HEK293 (cell line): ENCODE measurements around the gene CPSF2.

Source experiments
- CTCF ChIA-PET: fragments of 350-600 bp; formaldehyde crosslinking; extraction: SDS; loops from one replicate; lab custom pipeline; 2021; ENCODE audit warnings: antibody characterized with exemption; lab: Yijun Ruan, JAX
- POLR2A ChIA-PET: fragments of 300-600 bp; formaldehyde crosslinking; extraction: SDS; loops from one replicate; lab custom pipeline; 2020; ENCODE audit warnings: antibody characterized with exemption, inconsistent platforms; lab: Yijun Ruan, JAX
- H3K27ac ChIP-seq: fragments of 200-500 bp; sonication (Bioruptor generic); 2 replicates; pipeline ENCODE4 v1.5.1; 2014; ENCODE audit warnings: low read depth, low read length, control low read depth, inconsistent platforms; ENCODE audit errors: extremely low read depth
- H3K36me3 ChIP-seq, 2 experiments: fragments of 200-500 bp in 1 of 2; sonication (Bioruptor generic) in 1 of 2; 1 replicate in 1 of 2; 2 replicates in 1 of 2; pipeline ENCODE4 v1.5.1; 2014 to 2017; ENCODE audit warnings: inconsistent platforms in 2 of 2, low read length in 2 of 2; ENCODE audit not compliant: control insufficient read depth in 2 of 2, insufficient read depth in 1 of 2
- H3K4me1 ChIP-seq: fragments of 200-500 bp; sonication (Bioruptor generic); 2 replicates; pipeline ENCODE4 v1.5.1; 2014; ENCODE audit warnings: mild to moderate bottlenecking, low read length, inconsistent platforms; ENCODE audit not compliant: control insufficient read depth, insufficient read depth
- H3K4me3 ChIP-seq: 2 replicates; pipeline ENCODE4 v1.5.1; 2011; ENCODE audit warnings: low read depth, mild to moderate bottlenecking, control low read depth, low read length, moderate library complexity
- H3K9me3 ChIP-seq: fragments of 200-500 bp; sonication (Bioruptor generic); 2 replicates; pipeline ENCODE4 v1.5.1; 2014; ENCODE audit warnings: low read depth, low read length, inconsistent platforms; ENCODE audit not compliant: control insufficient read depth, insufficient read depth
- GLI4 ChIP-seq: fragments of 450-650 bp; formaldehyde crosslinking; IDR thresholded peaks from 2 replicates; pipeline ENCODE4 v1.5.1; 2016; ENCODE audit warnings: missing biosample characterization, missing genetic modification characterization
- HOXD13 ChIP-seq: sonication (generic); formaldehyde crosslinking; IDR thresholded peaks from 2 replicates; pipeline ENCODE4 v1.8.0; 2022; ENCODE audit warnings: missing genetic modification reagents, borderline replicate concordance
- PRDM6 ChIP-seq: fragments of 450-650 bp; formaldehyde crosslinking; IDR thresholded peaks from 2 replicates; pipeline ENCODE4 v1.5.1; 2017; ENCODE audit warnings: missing biosample characterization, missing genetic modification characterization
- ZBTB48 ChIP-seq: fragments of 450-650 bp; formaldehyde crosslinking; IDR thresholded peaks from 2 replicates; pipeline ENCODE4 v1.5.1; 2016; ENCODE audit warnings: missing biosample characterization, missing genetic modification characterization
- ZFHX2 ChIP-seq: fragments of 450-650 bp; formaldehyde crosslinking; conservative IDR thresholded peaks from 2 replicates; pipeline ENCODE4 v1.5.1; 2016; ENCODE audit warnings: missing biosample characterization, missing genetic modification characterization
- ZIC2 ChIP-seq: fragments of 450-650 bp; formaldehyde crosslinking; IDR thresholded peaks from 2 replicates; pipeline ENCODE4 v1.5.1; 2016; ENCODE audit warnings: missing biosample characterization, missing genetic modification characterization
- ZNF155 ChIP-seq: fragments of 450-650 bp; formaldehyde crosslinking; IDR thresholded peaks from 2 replicates; pipeline ENCODE4 v1.5.1; 2016; ENCODE audit warnings: missing biosample characterization, missing genetic modification characterization
- ZNF16 ChIP-seq: fragments of 450-650 bp; formaldehyde crosslinking; IDR thresholded peaks from 2 replicates; pipeline ENCODE4 v1.5.1; 2016; ENCODE audit warnings: low read depth, missing biosample characterization, missing genetic modification characterization
- ZNF248 ChIP-seq: fragments of 450-650 bp; formaldehyde crosslinking; IDR thresholded peaks from 2 replicates; pipeline ENCODE4 v1.5.1; 2017; ENCODE audit warnings: missing biosample characterization, missing genetic modification characterization
- ZNF311 ChIP-seq: fragments of 450-650 bp; formaldehyde crosslinking; IDR thresholded peaks from 2 replicates; pipeline ENCODE4 v1.5.1; 2017; ENCODE audit warnings: missing biosample characterization, missing genetic modification characterization, borderline replicate concordance
- ZNF37A ChIP-seq: fragments of 450-650 bp; IDR thresholded peaks from 2 replicates; pipeline ENCODE4 v1.5.1; 2018; ENCODE audit warnings: missing biosample characterization, missing genetic modification characterization
- ZNF433 ChIP-seq: fragments of 450-650 bp; formaldehyde crosslinking; IDR thresholded peaks from 2 replicates; pipeline ENCODE4 v1.5.1; 2016; ENCODE audit warnings: missing biosample characterization, missing genetic modification characterization, low read depth
- ZNF530 ChIP-seq: fragments of 450-650 bp; formaldehyde crosslinking; IDR thresholded peaks from 2 replicates; pipeline ENCODE4 v1.5.1; 2016; ENCODE audit warnings: low read depth, missing biosample characterization, missing genetic modification characterization
- ZNF558 ChIP-seq: fragments of 450-650 bp; formaldehyde crosslinking; IDR thresholded peaks from 2 replicates; pipeline ENCODE4 v1.5.1; 2016; ENCODE audit warnings: missing biosample characterization, missing genetic modification characterization
- ZNF670 ChIP-seq: fragments of 450-650 bp; formaldehyde crosslinking; IDR thresholded peaks from 2 replicates; pipeline ENCODE4 v1.5.1; 2016; ENCODE audit warnings: missing biosample characterization, missing genetic modification characterization, low read depth
- ZNF677 ChIP-seq: fragments of 450-650 bp; IDR thresholded peaks from 2 replicates; pipeline ENCODE4 v1.5.0; 2018; ENCODE audit warnings: missing biosample characterization, mild to moderate bottlenecking, missing genetic modification characterization, moderate library complexity
- ZNF707 ChIP-seq: fragments of 450-650 bp; formaldehyde crosslinking; IDR thresholded peaks from 2 replicates; pipeline ENCODE4 v1.5.1; 2016; ENCODE audit warnings: missing biosample characterization, missing genetic modification characterization
- ZNF791 ChIP-seq: fragments of 450-650 bp; formaldehyde crosslinking; IDR thresholded peaks from 2 replicates; pipeline ENCODE4 v1.5.1; 2016; ENCODE audit warnings: missing biosample characterization, missing genetic modification characterization
- ZSCAN4 ChIP-seq: fragments of 450-650 bp; formaldehyde crosslinking; IDR thresholded peaks from 2 replicates; pipeline ENCODE4 v1.5.1; 2017; ENCODE audit warnings: missing biosample characterization, missing genetic modification characterization
- TF ChIP-seq, protein P1 (sequence below): fragments of 450-650 bp; formaldehyde crosslinking; IDR thresholded peaks from 2 replicates; pipeline ENCODE4 v1.5.1; 2016; ENCODE audit warnings: missing biosample characterization, missing genetic modification characterization

The CPSF2 gene

GRCh38 chr14:92074555-92074954 is 47.2 kb upstream of the CPSF2 start (continued):
- TF ChIP-seq HOXD13 (CRISPR knock-in tag) (no peak), ZNF670 (tag by site-specific recombination) (no peak), ZFHX2 (tag by site-specific recombination) (no peak), ZIC2 (tag by site-specific recombination) (no peak), ZNF433 (tag by site-specific recombination) (no peak), PRDM6 (tag by site-specific recombination) (no peak), GLI4 (tag by site-specific recombination) (no peak)
- TF ChIP-seq, protein P1, sequence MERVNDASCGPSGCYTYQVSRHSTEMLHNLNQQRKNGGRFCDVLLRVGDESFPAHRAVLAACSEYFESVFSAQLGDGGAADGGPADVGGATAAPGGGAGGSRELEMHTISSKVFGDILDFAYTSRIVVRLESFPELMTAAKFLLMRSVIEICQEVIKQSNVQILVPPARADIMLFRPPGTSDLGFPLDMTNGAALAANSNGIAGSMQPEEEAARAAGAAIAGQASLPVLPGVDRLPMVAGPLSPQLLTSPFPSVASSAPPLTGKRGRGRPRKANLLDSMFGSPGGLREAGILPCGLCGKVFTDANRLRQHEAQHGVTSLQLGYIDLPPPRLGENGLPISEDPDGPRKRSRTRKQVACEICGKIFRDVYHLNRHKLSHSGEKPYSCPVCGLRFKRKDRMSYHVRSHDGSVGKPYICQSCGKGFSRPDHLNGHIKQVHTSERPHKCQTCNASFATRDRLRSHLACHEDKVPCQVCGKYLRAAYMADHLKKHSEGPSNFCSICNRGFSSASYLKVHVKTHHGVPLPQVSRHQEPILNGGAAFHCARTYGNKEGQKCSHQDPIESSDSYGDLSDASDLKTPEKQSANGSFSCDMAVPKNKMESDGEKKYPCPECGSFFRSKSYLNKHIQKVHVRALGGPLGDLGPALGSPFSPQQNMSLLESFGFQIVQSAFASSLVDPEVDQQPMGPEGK (tag by site-specific recombination) = no peak

- Histone ChIP-seq H3K9me3 (no peaks in the 10 kb centered on the region), H3K4me1 (no peaks in the 10 kb centered on the region), H3K36me3 (peaks cover 34 to 41% of the 10 kb centered on the region in 2 experiments), H3K4me3 (no peak overlapping the region), H3K27ac (no peak overlapping the region)
- TF ChIP-seq ZNF311 = no peak
- TF ChIP-seq ZNF248 (tag by site-specific recombination) = no peak
- TF ChIP-seq ZSCAN4 (tag by site-specific recombination) = no peak
- no peak for TF ChIP-seq ZNF37A (tag by site-specific recombination)
- no peak for TF ChIP-seq GLI4 (tag by site-specific recombination)
- TF ChIP-seq, protein P1 (tag by site-specific recombination) = no peak
- TF ChIP-seq ZNF16 (tag by site-specific recombination) = no peak
- TF ChIP-seq ZFHX2 (tag by site-specific recombination) = no peak
- no peak for TF ChIP-seq ZNF791 (tag by site-specific recombination)
- no peak for TF ChIP-seq ZNF707 (tag by site-specific recombination)
- no peak for TF ChIP-seq ZNF530
- TF ChIP-seq ZBTB48 (tag by site-specific recombination) = no peak
- TF ChIP-seq HOXD13 (CRISPR knock-in tag) = no peak
- no peak for TF ChIP-seq ZNF155 (tag by site-specific recombination)
- TF ChIP-seq ZNF558 (tag by site-specific recombination) = no peak
- TF ChIP-seq ZNF677 (tag by site-specific recombination) = no peak
- ChIA-PET CTCF (interaction anchor here (1.6 kb wide), 1 partner anchor 17 kb away, joined by 3 read pairs; no protein-coding TSS in a partner anchor), POLR2A (interaction anchor here (0.6 kb wide), 1 partner anchor 54 kb away, joined by 4 read pairs; no protein-coding TSS in a partner anchor)
Observed at GRCh38 chr14:92088494-92088893, 33.3 kb upstream of the CPSF2 start.
